Activated effector memory CD4-positive, alpha-beta T cell treated with Interleukin-2 at 50 U/mL for 16 hours (primary cell): ENCODE data around the gene USH1C.

Source experiments
- DNase-seq: peaks from one replicate; pipeline ENCODE4 v3.0.0-alpha.2; 2020

USH1C gene

DNA sequence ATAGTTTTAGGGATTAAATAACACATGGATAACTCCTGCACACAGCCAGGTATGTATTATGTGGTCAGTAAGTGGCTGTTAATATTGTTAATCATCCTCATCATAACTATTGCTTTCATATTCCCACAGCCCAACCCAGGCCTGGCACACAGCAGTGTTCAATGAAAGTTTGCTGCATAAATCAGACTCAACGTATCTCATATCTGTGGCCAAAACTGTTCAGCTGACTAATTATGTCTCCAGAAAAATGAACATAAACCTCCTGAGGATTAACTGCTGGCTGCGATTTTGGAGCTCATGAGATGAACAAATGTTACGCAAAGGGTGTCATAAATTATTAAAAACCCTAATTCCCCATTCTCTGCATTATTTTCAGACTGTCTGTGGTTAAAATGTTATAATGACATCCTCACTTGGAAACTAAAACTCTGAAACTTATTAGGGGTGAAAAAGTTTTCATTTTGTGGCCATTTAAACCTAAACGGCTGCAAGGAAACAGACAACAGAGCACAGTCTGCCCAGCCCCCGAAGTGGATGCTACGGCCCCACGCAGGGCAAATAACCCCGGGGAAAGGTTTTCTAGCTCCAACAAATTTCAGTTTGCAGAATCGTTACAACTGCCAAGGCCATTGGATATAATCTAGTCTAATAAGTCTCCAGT, 84.8 kb downstream of the USH1C start:
- DNase-seq, result no peak

DNA sequence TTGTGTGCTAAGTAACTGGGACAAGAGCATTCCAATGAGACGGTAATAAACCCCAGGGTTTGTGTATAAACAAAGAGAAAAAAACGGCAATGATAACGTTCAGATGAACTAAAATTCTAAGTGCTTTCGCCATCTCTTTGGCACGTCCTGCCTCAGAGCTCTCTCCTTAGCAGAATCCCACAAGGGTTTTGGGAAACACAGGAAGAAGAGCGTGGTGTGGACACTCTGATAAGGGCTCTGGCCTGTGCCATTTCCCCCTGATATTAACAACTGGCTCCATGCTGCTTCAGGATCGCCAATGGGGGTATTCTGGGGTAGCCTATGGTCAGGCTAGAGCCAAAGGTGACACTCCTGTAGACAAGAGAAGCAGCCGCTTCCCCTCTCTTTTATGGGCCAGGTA, 85.9 kb downstream of the USH1C start:
- DNase-seq, result no peak

DNA sequence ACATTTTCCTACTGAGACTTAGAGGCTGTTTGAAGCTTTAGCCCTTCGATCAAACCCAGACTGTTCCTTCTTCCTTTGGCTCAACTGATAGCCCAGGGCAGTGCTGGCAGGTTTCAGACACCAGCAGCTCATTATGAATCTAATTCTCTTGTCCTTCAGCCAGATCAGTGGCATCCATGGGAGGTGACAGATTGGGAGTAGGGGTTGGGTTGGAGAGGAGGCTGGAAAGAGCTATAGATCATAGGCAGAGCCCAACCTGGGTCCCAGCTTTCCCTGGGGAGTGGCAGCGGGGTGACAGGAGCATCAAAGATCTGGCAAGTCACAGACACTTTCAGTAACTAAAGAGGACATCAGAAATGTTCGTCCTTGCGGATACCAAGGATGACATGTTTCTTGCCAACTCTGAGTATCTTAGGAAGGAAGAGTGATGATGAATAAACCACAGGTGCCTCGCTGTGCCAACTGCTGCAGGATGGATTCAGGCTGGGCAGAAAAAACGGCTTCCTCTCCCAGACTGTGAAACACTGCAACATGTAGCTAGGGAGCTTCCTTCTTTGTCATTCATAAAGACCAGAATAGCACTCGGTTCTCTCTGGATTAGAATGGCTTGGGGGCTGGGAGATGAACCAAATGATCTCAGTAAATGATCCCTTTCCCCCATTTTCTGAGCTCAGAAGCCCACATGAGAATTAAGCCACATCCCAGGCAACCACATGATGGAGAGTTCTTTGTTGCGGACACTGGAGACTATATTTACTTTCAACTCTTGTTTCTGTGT, 86.6 kb downstream of the USH1C start:
- DNase-seq, result no peak

DNA sequence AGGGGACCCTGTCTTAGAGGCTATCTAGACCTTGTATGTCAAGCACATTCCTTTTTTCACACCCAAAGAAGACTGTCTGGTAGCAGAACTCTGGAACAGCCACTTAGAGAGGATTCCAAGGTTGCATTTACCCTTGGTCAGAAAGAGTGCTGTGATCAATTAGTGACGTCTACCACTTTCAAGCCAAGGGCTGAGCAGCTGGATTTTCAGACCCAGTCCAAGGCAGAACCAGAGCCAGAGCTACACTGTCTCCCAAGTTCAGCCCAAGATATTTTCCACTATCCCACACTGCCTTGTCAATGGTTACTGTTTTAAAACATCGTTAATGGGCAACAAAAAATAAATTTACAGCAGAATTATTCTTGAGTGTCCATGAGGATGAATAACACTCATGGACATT, 91.5 kb downstream of the USH1C start:
- no peak for DNase-seq

DNA sequence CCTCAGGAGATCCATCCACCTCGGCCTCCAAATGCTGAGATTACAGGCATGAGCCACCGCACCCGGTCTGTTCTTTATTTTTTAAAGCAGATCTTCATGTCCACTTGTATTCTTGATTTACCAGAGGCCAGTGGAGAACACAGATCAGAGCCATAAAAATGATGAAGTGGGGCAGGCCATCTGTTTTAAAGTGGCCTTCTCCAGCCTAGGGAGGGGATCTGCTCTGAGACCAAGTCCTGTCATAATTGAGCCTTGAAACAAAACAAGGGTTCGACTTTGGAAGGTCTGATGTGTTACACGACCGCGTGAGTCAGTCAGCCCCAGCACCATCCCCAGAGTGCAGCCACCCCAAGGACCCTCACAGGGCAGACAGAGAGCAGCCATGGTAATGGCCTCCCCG, 95.1 kb downstream of the USH1C start:
- DNase-seq, result no peak

- DNase-seq, result no peak
Observed at GRCh38 chr11:17446482-17446881, 97.7 kb downstream of the USH1C start.

DNA sequence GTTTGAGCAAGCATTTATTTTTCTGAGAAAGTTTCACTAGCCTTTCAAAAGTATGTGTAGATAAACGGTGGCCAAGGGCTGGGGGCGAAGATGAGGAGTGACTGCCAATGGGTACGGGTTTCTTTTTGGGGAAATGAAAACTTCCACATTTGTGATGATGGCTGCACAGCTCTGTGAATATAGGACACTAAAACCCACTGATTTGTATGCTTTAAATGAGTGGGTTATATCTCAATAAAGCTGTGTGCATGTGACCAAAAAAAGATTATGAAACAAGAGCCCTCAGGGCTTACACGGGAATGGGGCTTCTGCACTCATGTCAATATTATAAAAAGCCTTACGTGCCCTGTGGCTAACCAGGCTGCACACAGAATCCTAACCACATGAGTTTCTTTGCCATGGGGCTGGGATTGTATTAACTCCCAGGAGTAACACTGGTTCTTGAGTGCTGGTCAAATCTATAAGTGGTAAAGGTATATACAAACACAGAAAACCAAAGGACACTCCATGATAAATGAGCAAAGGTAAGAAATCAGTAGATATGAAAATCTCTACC, 98.9 kb downstream of the USH1C start:
- no peak for DNase-seq

- DNase-seq, result no peak
Observed at GRCh38 chr11:17443926-17444690, 100.1 kb downstream of the USH1C start.
